GM21423 (cell line): Measurements from ENCODE around the gene MYO1E.
"Not testable (repeated sequence)": the region's sequence is repeated elsewhere in the genome, so short reads cannot be mapped to it uniquely, and the experiment has no call there.

Source experiments
- ATAC-seq: cut with Tn5 transposase; IDR thresholded peaks from one replicate; pipeline ENCODE4 v1.9.1; 2021; ENCODE audit warnings: mild to moderate bottlenecking, moderate library complexity; ENCODE audit not compliant: unreplicated experiment

MYO1E gene

DNA sequence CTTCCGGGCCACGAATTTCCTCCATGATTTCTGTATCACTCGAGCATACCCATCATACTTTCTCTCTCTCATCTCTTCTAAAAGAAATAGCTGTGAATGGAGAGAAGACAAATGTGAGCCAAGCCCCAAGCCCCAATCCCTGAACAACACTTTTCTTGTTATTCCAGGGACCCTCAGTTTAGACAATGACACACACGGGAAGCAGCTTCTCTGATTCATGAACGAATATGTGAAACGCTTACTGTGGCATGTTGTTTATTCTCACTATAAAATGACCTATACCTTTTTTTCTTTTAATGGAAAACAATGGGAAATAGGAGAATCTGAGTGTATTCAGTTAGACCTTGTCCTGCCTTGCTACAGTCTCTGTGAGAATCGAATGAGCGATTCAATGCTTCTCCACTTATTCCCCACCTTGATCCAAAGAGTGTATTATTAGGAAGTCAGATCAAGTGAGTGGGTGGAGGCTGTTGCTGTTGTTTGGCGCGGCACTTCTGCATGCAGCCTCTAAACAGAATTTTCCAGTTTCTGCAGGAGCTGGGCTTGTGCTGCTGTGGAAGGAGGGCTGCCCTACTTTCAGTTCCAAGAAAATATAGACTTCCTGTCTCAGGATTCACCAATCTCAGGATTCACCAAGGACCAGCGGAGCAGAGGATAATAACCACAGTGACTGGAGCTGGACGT lies 198.4 kb downstream of the MYO1E start:
- no peak for ATAC-seq

DNA sequence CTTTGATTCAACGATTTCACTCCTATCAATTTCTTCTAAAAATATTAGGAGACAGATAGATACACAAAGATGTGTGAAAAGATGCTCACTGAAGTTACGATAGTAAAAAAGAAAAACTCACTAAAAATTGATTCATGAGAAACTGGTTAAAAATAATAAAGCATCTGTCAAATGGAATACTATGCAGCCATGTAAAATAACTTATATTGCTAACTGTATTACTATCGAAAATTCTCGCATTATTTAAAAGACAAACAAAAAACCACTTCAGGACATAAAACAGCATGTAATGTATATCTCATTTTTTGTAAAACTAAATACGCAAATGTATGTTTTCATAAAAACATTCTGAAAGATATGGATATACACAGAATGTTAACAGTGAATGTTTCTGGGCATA lies 199.5 kb downstream of the MYO1E start:
- no peak for ATAC-seq

DNA sequence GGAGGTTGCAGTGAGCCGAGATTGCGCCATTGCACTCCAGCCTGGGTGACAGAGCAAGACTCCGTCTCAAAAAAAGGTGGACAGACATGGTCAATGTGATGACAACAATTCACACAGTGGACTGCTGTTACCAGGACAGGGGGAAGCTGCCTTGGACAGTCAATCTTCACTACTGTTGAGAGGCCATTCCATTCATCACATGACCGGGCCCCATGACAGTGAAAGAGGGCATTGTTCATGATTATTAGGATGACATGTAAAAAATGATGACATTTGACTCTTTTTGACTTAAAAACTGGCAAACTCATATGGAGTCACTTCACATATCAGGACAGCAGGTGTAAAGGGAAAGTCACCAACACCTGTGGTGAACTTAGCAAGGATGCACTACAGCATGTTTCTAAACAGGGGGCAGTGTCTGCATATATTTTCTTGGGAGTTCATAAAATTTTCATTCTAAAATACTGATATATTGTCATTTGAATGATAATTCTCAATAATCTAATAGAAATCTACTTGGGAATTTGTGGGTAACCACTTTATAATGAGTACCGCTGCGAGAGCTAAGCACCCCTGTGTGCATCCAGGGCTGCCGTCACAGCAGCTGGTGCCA lies 200.3 kb downstream of the MYO1E start:
- ATAC-seq, result no peak

DNA sequence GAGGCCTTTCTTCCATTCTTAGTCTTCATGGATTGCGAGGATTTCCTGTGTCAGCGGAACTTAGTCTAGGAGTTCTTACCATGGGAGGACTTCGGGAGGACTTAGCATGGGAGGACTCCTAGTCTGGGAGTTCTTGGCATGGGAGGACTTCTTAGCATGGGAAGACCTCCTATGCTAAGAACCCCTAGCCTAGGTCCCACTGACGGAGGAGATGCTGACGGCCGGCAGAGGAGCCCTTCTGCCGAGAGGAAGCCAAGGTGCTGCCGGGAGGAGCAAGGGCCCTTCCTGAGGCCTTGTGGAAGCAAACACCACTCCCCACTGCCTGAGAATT lies 201.6 kb downstream of the MYO1E start:
- ATAC-seq, result no peak

DNA sequence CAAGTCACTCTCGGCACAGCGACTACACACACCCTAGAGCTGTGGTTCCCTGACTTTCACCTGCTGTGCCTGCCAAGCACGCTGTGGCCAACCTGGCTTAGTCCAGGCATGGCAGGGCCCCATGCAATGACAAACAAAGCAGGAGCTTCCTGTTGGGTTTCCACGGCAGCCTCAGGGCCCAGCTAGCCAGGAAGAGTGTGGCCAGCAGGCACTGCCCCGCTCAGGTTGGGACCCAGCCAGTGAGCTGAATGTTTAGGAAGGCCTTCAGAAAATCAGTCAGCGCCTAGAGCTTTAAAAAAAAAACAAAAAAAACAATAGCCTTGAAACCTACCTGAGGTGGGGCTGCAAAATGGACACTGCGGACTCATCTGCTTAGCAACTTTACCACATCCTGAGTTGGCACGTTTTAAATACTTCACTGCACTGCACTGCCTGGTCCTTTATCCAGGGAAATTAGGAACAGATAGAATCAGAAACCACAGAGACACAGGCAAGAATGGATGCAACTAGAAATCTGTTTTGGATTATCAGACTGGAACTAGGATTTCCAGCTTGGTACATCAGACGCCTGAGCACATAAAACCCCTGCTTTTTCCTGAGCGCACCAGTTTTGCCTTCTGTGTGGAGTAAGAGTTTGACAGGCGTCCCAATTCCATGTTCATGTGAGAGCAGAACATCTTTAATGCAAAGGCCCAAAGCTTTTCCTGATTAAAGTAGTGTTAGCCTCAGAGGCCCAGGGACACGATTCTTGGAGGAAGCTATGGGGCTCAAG lies 202.2 kb downstream of the MYO1E start:
- ATAC-seq, result no peak

DNA sequence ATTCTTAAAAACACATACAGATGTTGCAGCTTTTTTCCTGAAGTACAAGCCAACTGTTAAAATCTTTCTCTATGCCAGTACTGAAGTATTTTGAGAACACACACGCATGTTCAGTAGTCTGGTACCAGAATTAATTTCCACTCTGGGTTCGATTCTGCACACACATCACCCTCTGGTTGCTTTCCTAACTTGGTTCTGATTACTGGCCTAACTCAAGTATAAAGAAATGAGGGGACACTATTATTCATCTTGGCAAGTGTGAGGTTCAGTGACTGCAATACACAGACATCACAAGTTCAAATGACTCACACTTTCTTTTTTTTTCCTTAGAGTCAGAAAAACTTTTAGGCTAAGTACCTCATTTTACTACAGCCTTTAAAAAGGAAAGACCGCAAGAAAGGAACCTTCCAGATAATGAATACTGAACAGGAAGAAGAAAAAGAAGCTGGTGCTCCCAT lies 203.4 kb downstream of the MYO1E start:
- ATAC-seq, result no peak

DNA sequence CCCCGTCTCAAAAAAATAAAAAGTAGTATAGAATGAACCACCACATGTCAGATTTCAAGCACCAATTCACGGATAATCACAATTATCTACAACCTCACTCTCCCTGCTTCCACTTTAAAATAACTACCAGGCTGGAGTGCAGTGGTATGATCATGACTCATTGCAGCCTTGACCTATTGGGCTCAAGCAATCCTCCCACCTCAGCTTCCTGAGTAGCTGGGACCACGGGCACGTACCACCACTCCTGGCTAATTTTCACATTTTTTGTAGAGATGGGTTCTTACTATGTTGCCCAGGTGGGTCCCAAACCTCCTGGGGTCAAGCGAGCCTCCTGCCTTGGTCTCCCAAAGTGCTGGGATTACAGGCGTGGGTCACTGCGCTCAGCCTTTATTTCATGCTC lies 204.1 kb downstream of the MYO1E start:
- ATAC-seq, result no peak

DNA sequence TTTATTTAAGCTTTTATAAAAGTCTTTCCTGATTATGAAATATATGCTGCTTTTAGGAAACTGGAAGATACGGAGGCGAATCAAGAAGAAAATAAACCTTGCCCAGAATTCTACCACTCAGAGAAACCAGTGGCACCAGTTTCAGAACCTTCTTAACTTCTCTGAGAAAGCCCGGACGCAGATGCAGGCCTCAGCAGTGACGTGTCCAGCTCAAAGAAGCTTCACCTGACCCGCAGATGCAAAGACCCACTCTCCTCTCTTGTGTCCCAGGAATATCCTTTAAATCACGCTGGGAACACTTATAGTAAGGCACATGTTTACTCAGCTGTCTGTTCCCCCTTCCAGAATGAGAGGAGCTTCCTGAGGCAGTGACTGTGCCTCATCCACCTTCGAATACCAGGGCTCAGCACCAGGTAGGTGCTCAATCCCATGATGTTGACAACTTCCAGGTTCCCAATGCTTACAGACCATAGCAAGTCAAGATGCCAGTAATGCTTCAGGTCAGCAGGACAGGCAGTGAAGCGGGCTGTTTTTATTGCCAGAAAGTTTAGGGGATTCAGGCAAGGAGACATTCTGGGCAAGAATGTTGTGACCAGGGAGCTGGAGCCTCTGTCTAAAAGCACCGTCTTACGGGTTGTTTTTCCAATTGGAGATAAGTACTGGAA lies 205.9 kb downstream of the MYO1E start:
- ATAC-seq, result no peak

DNA sequence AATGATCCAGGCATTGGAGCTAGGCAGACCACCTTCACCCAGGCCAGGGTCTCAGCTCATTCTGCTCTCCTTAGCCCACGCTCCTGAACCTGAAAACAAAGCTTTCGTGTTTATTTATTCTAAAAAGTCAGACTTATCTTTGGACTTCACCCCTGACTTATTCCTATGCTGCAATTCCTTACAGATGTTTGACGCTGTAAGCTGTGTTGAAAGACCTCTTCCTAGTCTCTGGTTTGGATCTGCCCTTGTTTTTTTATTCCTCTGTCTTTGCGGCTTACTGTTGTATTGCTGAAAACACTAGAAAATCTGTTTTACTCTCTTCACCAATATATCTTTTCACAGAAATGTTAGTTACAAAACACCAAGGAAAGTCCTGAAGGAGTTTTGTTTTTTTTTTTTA lies 206.5 kb downstream of the MYO1E start:
- no peak for ATAC-seq

DNA sequence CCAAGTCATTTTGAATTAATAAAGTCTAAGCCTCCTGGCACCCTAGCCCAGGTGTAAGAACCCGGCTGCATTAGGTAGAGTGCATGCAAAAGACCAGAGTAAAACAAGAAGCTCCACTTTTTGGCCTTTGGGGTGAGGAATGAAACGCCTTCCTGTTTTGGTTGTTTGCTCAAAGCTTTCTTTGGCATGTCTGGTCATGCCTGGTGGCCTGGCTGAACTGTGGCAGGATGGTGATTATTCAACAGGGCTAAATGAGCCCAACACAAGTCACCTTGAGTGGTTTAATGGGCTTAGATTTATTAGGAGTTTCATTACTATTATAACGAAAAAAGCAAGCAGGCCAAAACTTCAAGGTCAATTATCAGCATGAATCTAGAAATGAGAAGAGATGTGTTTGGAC lies 206.9 kb downstream of the MYO1E start:
- no peak for ATAC-seq

DNA sequence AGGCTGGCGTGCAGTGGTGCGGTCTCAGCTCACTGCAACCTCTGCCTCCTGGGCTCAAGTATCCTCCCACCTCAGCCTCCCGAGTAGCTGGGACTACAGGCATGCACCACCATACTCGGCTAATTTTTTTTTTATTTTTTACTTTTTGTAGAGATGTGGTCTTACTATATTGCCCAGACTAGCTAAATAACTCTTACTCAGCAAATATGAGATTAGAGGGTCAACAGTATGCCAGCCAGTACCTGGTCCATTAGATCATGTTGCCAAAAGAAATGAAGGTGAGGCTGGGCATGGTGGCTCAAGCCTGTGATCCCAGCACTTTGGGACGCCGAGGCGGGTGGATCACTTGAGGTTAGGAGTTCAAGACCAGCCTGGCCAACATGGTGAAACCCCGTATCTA lies 210.6 kb downstream of the MYO1E start:
- not testable (repeated sequence) for ATAC-seq

DNA sequence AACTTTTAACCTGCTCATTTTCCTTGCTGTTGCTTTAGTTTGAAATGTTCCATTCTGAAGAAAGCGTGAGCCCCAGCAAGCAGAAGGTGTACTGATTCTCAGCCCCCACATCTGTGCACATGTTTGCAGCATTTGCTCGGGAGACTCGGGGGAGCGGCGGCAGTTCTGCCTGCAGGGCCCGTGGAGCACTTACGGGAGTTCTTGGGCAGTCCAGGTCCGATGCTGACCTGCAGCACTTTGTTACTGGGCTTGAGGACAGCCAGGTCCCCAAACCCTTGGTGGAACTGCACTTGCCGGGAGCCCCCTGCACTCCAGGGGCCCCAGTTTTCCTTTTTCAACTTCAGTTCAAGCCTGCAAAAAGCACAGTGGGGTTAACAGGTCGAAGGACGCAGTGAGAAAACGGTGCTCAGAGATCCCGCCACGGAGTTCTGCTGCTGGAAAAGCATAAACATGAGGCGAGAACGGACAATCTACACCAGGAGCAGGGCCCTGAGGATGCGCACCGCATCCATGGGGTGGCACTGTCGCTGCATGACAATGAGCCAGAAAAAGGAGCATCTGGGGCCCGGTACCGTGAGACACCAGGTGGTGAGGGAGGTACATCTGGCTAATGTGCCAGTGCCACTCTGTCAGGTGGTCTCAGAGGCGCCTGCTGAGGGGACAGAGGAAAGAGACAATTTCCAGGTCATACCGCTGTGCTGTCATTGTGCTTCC lies 211.6 kb downstream of the MYO1E start:
- no peak for ATAC-seq

DNA sequence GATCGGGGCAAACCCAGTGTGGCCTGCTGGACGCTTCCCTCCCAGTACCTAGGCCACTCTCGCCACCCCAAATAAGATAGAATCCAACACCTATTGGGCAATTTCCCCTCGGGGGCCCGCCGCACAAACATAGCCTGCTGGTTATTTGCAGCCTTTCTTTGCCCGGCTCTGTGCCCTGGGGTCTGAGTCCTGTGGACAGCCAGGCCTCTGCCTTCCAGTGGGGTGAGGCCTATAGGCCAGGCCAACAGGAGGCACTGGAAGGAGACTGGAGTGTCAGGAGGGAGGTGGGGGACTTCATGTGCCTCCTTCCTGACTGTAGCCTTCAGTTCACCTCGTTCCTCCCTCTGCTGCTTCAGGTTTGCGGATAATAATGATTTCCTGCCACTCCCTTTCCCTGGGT lies 213.5 kb downstream of the MYO1E start:
- ATAC-seq, result no peak

DNA sequence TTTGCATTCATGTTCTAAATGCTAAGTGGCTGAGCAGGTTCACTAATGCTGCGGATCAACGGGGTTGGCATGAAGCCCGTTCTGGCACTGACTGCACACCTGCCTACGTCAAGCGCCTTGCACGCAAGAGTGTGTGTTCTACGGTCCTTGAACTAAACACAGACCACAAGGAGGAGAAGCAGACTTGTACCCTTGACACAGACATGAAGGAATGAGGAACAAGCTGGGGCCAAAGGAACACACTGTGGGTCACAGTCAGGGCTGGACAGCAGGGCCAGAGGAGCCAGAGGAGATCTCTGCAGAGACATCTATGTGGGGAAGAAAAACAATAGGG lies 214.0 kb downstream of the MYO1E start:
- no peak for ATAC-seq

DNA sequence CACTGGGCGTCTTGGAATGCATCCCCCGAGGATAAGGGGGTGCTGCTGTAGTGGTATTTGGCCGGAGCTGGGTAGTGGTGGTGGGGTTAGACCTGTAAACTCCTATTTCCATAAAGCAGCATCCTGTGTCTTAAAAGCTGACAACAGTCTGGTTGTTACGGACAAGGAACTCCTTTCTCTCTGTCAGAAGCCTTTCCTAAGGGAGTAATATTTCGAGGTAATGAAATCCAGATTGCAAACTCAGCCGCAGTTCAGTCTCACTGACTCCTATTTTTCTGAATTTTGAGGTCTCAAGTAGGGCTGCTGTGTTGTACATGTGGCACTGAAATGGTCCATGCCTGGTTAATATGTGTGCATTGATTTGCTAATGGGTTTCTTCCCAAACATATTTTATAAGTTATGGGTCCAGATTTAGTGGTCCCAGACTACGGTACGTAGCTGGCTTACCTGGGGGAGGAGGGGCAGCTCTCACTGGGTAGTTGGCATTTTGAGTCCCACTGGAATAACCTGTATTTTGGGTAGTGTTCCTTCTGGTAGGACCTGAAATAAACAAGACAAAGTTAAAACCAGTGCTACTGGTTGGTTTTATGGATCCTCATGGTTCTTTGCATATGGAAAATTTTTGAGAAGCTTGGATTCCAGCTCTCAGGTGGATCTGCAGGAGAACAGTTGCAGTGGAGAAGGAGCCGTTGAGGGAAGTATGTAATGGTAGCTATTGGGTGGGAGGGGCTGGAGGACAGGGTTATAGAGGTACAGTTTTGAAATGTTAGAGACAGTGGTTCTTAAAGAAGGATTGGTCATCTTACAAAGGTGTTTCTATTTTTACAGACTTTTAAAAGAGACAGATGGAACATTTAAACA lies 214.6 kb downstream of the MYO1E start:
- no peak for ATAC-seq

DNA sequence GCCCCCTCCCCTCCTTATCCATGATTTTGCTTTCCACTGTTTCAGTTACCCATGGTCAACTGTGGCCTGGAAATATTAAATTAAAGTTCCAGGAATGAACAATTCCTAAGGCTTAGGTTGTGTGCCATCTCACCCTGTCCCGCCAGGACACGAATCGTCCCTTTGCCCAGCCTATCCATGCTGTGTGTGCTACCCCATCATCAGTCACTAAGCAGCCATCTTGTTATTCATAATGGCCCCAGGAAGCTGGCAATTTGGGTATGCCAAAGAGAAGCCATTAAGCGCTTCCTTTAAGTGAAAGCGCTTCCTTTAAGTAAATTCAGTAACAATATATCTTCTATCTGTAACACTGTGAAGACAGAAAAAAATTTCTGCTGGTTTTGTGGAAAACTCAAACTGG lies 215.3 kb downstream of the MYO1E start:
- no peak for ATAC-seq

DNA sequence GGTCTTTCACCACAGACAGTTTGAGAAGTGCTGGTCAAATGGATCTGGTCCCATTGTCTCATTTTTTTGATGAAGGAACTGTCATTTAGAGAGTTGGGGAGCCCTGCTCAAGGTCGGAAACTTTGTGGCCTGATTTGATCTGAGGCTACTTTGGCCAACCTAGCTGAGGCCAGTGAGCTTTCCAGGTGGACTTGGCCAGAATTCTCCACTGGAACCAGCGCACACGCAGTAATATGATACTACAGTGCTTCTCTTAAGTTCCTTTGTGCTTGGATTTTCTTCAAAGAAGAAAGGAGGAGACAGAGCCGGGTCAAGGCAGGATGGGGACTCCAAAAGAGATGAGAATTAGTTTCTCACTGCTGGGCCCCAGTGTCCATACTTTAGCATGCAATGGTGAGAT lies 217.2 kb downstream of the MYO1E start:
- ATAC-seq, result no peak

DNA sequence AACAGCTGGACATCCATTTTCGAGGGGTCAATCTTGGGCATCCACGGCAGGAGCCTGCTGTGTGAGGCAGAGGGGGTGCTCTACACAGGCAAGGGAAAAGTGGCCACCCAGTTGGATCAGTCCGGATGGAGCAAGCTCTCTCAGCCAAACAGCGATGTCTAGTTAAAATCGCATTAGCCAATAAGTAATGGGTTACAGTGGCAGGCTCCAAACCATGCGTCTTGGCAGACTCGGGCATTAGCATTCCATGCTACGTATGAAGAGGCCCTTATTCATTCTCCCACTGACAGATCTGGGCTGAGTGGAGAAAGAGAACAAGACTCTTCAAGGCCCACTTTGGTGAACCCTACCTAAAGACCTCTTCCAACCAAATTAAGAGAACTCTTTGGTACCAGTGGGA lies 218.4 kb downstream of the MYO1E start:
- no peak for ATAC-seq

DNA sequence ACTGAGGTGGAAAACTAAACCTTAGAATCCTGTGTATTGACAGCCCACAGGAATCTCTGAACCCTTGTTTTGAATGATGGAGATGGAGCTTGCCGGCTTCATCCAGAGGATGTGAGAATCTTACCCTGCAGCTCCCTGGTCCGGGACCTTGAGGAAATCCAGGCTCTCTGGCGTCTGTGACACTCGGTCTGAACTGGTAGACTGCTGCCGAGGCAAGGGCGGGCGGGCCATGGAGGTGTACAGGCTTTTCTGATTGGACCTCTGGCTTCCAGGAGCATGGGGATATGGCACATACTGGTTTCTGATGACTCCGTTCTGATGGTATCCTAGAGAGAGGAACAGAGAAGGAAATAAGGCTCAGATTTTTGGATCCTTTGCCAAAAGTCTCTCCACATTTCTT lies 219.2 kb downstream of the MYO1E start:
- ATAC-seq, result no peak

DNA sequence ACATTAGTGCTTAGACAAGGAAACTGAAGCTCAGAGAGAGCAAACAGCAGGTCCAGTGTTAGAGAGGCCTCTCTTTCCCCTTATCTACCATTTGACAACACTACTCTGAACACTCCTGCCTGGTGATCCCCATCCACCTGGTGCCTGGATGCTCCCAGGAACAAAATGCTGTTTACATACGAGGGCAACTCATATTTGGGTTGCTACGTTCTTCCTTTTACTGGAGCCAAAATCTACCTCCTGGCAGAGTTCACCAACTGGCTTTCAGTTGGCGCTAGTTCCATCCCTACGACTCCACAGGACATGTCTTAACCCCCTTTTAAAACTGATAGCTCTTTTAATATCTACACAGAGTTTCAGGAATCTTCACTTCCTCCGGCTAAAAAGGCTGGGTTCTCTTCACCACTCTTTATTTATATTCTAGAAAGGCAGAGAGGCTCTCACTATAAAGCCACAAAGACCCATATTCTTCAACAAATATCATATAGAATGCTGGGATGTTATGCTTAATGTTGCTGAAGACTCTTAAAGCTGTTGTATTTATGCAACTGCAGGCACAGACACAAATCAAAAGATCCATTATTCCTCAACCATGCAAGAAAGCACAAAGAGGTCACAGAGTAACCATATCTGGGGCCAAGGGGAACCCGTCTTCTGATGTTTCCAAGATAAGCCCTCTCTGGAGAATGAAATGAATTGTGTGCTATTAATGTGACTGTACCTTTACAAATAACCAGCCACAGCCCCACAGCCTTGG lies 219.8 kb downstream of the MYO1E start:
- no peak for ATAC-seq
